ENCODE results near the gene EREG. TPM values are rescaled to one million over a fixed set of nuclear protein-coding genes. Genes with fewer than 3 reads are reported as not detected.

EREG gene
- total RNA-seq, 1 donor from 2014 or later: under 0.01 TPM

DNA sequence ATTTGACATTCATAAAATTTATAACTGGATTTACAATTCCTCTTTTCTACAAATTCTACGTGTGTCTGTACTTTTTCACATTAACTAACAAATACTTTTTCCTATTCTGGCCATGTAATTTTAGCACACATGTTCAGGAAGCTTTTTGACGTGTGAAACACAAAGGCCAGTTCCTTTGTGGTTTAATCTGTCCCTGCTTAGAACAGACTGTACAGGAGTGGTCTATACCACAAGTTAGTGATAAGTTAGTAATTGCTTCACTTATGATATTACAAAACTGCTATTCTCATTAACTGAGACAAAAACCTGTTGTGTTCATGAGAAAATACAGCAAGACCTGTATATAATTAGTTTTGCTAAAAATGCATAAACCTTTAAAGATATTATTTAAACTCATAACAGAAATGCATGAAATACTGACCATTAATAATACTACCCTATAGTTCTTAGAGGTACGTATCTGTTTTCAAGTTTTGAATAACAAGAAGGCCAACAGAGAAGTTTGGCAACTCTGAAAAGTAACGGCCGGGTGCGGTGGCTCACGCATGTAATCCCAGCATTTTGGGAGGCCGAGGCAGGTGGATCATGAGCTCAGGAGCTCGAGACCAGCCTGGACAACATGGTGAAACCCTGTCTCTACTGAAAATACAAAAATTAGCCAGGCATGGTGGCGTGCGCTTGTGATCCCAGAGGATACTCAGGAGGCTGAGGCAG is 66.3 kb downstream of the EREG start:
- no peak for DNase-seq

- DNase-seq: no peak
These were observed 68.1 kb downstream of the EREG start for GRCh38 chr4:74433043-74433442.

GRCh38 chr4:74433541-74434172 is 68.7 kb downstream of the EREG start:
- no peak for DNase-seq

- no peak for DNase-seq
These were observed 70.4 kb downstream of the EREG start for GRCh38 chr4:74435296-74435695.

- DNase-seq: no peak
These were observed 72.9 kb downstream of the EREG start for GRCh38 chr4:74437866-74438265.

Other genes with a start within 250 kb of the EREG start
- gene MTHFD2L, start 207.0 kb upstream of the EREG start, total RNA-seq: 48.0 TPM
- gene EPGN, start 56.7 kb upstream of the EREG start, total RNA-seq: not detected
- gene AREG, start 80.0 kb downstream of the EREG start, total RNA-seq: not detected